Measurements from ENCODE around the gene SLC38A3. TPM values are rescaled to one million over a fixed set of nuclear protein-coding genes. Genes with fewer than 3 reads are reported as not detected.

SLC38A3 gene
- total and polyA plus RNA-seq, 9 of the 15 experiments (the other 6 are each of a cell fraction or from before 2014, with no cell fraction given) = 0.09 to 0.38 (median 0.16) TPM; not detected in 6

DNA sequence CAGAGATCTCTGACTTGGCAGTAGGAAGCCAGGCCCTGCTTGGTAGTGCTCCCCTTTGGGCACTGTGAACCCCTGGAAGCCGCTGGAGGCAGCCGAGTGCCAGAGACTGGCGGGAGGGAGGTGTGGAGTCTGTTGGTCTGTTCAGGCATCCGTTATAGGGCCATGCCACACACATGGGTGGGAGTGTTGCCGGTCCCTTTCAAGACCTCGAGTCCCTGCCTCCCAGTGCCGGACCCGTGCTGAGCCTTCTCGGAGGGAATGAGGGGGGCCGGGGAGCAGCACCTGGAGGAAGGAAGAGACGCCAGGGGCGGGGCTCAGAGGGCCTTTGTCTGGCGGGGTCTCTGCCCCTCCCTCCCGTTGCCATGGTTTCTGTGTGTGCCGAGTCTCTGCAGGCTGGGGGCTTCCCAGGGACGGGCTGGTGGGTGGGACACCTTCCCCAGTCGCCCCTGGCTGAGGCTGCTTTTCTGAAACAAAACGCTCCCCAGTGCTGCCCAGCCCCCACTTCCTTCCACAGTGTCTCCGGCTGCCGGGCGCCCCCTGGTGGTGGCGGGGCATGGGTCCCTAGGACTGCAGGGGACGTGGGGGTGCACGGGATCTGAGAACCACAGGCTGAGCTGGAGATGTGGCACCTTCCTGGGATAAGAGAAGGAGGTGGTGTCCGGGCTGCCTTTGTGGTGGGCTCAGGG is 40.9 kb downstream of the SLC38A3 start:
- peaks cover 42 to 51% of the 10 kb centered on the region in 2 experiments for H3K4me1 ChIP-seq (replicated peaks in 1 of 2; ENCODE audit: control insufficient read depth in 2 of 2, insufficient read depth in 2 of 2, low read length in 2 of 2)
- peaks cover 29% of the 10 kb centered on the region for H3K79me2 ChIP-seq (ENCODE audit: control insufficient read depth, insufficient read depth, low read length)
- peak; percentile 96 for ATAC-seq
- POLR2A ChIA-PET = interaction anchor here (0.6 to 2.1 kb wide), 7 partner anchors 10 to 321 kb away, joined by 3 to 8 read pairs (median 4); partner anchors contain the start of gene GNAI2
- H4K20me1 ChIP-seq (replicated peaks; ENCODE audit: control insufficient read depth, insufficient read depth, low read length) = no peaks in the 10 kb centered on the region
- peak overlapping the region; percentile 69 to 95 for H3K9ac ChIP-seq (ENCODE audit: insufficient read depth in 1 of 2, low read depth in 2 of 2, low read length in 2 of 2)
- no peaks in the 10 kb centered on the region for H3K27me3 ChIP-seq (ENCODE audit: control insufficient read depth in 2 of 2, insufficient read depth in 2 of 2, low read length in 2 of 2)
- CTCF ChIA-PET (ENCODE audit: low intra/inter-chr PET ratio) = interaction anchor here (0.7 to 2.7 kb wide), 5 partner anchors 19 to 54 kb away, joined by 3 to 26 read pairs (median 3); no protein-coding TSS in a partner anchor
- BruUV-seq (replicated peaks) = no TSS peak
- peak; percentile 56 for FAIRE-seq
- in situ Hi-C loops (cut with MboI) = no loop called here
- H3K9me1 ChIP-seq (ENCODE audit: control insufficient read depth, insufficient read depth, low read length) = no peaks in the 10 kb centered on the region
- intact Hi-C loops (cut with micrococcal nuclease) = loop anchor here (1.0 kb wide), 1 partner anchor 19 kb away; no protein-coding TSS in a partner anchor
- H3K36me3 ChIP-seq (ENCODE audit: control insufficient read depth, insufficient read depth, low read length) = peaks cover 5% of the 10 kb centered on the region; the same call in 1 of the 3 replicates
- peak overlapping the region; percentile 85 for H3K27ac ChIP-seq (ENCODE audit: extremely low read depth, low read depth, low read length)
- peak overlapping the region; percentile 89 for H2AFZ ChIP-seq (ENCODE audit: low read depth, low read length)
- DNase-seq (ENCODE audit: extremely low read depth in 1 of 4, low spot score in 3 of 4) = peak; percentile 73 to 89 (median 80)
- peak overlapping the region; percentile 78 for H3K4me2 ChIP-seq (ENCODE audit: insufficient read depth, low read length)
- 0% methylated on average over 2 of the region's 25 CpGs for WGBS (ENCODE audit: insufficient coverage, low coverage, missing lambda C conversion rate)
- H3K9me3 ChIP-seq (replicated peaks; ENCODE audit: control insufficient read depth, insufficient read depth, low read depth, low read length) = no peaks in the 10 kb centered on the region
- H3K4me3 ChIP-seq = peak overlapping the region; percentile 32
- TF ChIP-seq, protein P1, sequence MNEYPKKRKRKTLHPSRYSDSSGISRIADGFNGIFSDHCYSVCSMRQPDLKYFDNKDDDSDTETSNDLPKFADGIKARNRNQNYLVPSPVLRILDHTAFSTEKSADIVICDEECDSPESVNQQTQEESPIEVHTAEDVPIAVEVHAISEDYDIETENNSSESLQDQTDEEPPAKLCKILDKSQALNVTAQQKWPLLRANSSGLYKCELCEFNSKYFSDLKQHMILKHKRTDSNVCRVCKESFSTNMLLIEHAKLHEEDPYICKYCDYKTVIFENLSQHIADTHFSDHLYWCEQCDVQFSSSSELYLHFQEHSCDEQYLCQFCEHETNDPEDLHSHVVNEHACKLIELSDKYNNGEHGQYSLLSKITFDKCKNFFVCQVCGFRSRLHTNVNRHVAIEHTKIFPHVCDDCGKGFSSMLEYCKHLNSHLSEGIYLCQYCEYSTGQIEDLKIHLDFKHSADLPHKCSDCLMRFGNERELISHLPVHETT (CRISPR knock-in tag; conservative IDR thresholded peaks at IDR 0.05 in 1 of 2, IDR thresholded peaks at IDR 0.05 in 1 of 2) = peak in 1 of 2 experiments; percentile 41; a peak in 1 of 4 replicates
- TF ChIP-seq, protein P2, sequence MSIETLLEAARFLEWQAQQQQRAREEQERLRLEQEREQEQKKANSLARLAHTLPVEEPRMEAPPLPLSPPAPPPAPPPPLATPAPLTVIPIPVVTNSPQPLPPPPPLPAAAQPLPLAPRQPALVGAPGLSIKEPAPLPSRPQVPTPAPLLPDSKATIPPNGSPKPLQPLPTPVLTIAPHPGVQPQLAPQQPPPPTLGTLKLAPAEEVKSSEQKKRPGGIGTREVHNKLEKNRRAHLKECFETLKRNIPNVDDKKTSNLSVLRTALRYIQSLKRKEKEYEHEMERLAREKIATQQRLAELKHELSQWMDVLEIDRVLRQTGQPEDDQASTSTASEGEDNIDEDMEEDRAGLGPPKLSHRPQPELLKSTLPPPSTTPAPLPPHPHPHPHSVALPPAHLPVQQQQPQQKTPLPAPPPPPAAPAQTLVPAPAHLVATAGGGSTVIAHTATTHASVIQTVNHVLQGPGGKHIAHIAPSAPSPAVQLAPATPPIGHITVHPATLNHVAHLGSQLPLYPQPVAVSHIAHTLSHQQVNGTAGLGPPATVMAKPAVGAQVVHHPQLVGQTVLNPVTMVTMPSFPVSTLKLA (conservative IDR thresholded peaks at IDR 0.05) = peak; percentile 46 to 62; a peak in 2 of 4 replicates
- TF ChIP-seq SP1 (CRISPR knock-in tag; IDR thresholded peaks at IDR 0.05) (peak; percentile 55; the same call in 1 of the 2 replicates), RFX1 (IDR thresholded peaks at IDR 0.05) (peak; percentile 86), EGR1 (conservative IDR thresholded peaks at IDR 0.05) (peak; percentile 50; the same call in 1 of the 2 replicates), CTBP1 (IDR thresholded peaks at IDR 0.05; ENCODE audit: borderline replicate concordance) (peak; percentile 39; the same call in 1 of the 2 replicates), OTX1 (CRISPR knock-in tag; IDR thresholded peaks at IDR 0.05) (no peak), SIN3B (IDR thresholded peaks at IDR 0.05; ENCODE audit: low read depth) (0 out of 2 replicates have a peak, but pooled peaks have one; percentile 10), DPF2 (IDR thresholded peaks at IDR 0.05) (peak; percentile 48), EP400 (IDR thresholded peaks at IDR 0.05) (peak; percentile 63), CC2D1A (IDR thresholded peaks at IDR 0.05) (peak; percentile 69), ZNF668 (CRISPR knock-in tag; IDR thresholded peaks at IDR 0.05) (no peak), ETV1 (tag; conservative IDR thresholded peaks at IDR 0.05; ENCODE audit: low read depth) (peak; percentile 43), CCNT2 (IDR thresholded peaks at IDR 0.05; ENCODE audit: borderline replicate concordance, extremely low read depth, insufficient read length, low read depth, low read length) (peak; percentile 34), ZNF431 (CRISPR knock-in tag; IDR thresholded peaks at IDR 0.05) (0 out of 2 replicates have a peak, but pooled peaks have one; percentile 38)
- TF ChIP-seq, protein P3, sequence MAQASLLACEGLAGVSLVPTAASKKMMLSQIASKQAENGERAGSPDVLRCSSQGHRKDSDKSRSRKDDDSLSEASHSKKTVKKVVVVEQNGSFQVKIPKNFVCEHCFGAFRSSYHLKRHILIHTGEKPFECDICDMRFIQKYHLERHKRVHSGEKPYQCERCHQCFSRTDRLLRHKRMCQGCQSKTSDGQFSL (CRISPR knock-in tag; IDR thresholded peaks at IDR 0.05) = peak; percentile 99
- TF ChIP-seq, protein P3 (tag; IDR thresholded peaks at IDR 0.05) = peak in 1 of 2 experiments; percentile 87; a peak in 2 of 4 replicates

Measured in K562 (cell line).